Ovary (tissue), 3 donors: ENCODE measurements around the gene AAK1.

Source experiments
- EP300 ChIP-seq: sonication (generic); formaldehyde crosslinking; IDR thresholded peaks from one replicate; pipeline ENCODE4 v1.6.1; 2017; ENCODE audit warnings: antibody characterized with exemption
- POLR2A ChIP-seq: fragments of 450-650 bp; IDR thresholded peaks from one replicate; pipeline ENCODE4 v1.6.1; 2017; ENCODE audit warnings: antibody characterized with exemption, mild to moderate bottlenecking, moderate library complexity
- TF ChIP-seq, protein P1 (sequence below), 3 donors: fragments of 450-650 bp in 2 of 3; fragments of 200-600 bp in 1 of 3; IDR thresholded peaks; one replicate each; pipeline versions ENCODE4 v1.5.1 to v1.8.0; 2016 to 2022; ENCODE audit warnings: antibody characterized with exemption in 3 of 3, mild to moderate bottlenecking in 1 of 3
- donor health status: DM: no; HTN: no; CAD: no.

GRCh38 chr2:69617744-69618143 is 25.8 kb downstream of the AAK1 start:
- TF ChIP-seq POLR2A = no peak
- TF ChIP-seq, protein P1, sequence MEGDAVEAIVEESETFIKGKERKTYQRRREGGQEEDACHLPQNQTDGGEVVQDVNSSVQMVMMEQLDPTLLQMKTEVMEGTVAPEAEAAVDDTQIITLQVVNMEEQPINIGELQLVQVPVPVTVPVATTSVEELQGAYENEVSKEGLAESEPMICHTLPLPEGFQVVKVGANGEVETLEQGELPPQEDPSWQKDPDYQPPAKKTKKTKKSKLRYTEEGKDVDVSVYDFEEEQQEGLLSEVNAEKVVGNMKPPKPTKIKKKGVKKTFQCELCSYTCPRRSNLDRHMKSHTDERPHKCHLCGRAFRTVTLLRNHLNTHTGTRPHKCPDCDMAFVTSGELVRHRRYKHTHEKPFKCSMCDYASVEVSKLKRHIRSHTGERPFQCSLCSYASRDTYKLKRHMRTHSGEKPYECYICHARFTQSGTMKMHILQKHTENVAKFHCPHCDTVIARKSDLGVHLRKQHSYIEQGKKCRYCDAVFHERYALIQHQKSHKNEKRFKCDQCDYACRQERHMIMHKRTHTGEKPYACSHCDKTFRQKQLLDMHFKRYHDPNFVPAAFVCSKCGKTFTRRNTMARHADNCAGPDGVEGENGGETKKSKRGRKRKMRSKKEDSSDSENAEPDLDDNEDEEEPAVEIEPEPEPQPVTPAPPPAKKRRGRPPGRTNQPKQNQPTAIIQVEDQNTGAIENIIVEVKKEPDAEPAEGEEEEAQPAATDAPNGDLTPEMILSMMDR (IDR thresholded peaks at IDR 0.05) = no peak
- TF ChIP-seq EP300 = no peak
